Spinal cord (tissue), 10 donors: ENCODE results near the gene ZNF30. TPM values are rescaled to one million over a fixed set of nuclear protein-coding genes. Genes with fewer than 3 reads are reported as not detected.

ENCODE experiments used
- DNase-seq, 6 donors: peaks; one replicate each; pipeline versions ENCODE4 v3.0.0 to v3.0.0-alpha.2; 2013 to 2015; ENCODE audit warnings: low spot score in 6 of 6, low read depth in 4 of 6
- H3K27ac ChIP-seq: one replicate; pipeline ENCODE4 v1.5.1; 2013; ENCODE audit warnings: low read depth, low read length, control low read depth
- H3K27me3 ChIP-seq: one replicate; pipeline ENCODE4 v1.6.1; 2013; ENCODE audit warnings: low read length; ENCODE audit not compliant: control insufficient read depth, insufficient read depth
- H3K36me3 ChIP-seq: one replicate; pipeline ENCODE4 v1.6.1; 2013; ENCODE audit warnings: low read length; ENCODE audit not compliant: control insufficient read depth, insufficient read depth
- H3K4me1 ChIP-seq: one replicate; pipeline ENCODE4 v1.6.1; 2013; ENCODE audit warnings: low read length; ENCODE audit not compliant: control insufficient read depth, insufficient read depth
- H3K4me3 ChIP-seq: one replicate; pipeline ENCODE4 v1.5.1; 2013; ENCODE audit warnings: low read depth, low read length, control low read depth
- H3K9me3 ChIP-seq: one replicate; pipeline ENCODE4 v1.6.1; 2013; ENCODE audit warnings: low read length; ENCODE audit not compliant: control insufficient read depth, insufficient read depth
- WGBS: methylation state at CpG from one replicate; pipeline ENCODE4 v1.1.5; 2013; ENCODE audit warnings: missing lambda C conversion rate; ENCODE audit not compliant: insufficient coverage; 5-methylcytosine and 5-hydroxymethylcytosine counted together
- polyA plus RNA-seq, 2 donors: library from polyadenylated mRNA; unstranded; fragments of 120-200 nt; gene quantifications; one replicate each; pipeline ENCODE4 v1.2.1, GENCODE V29; 2013; ENCODE audit not compliant: insufficient read length in 2 of 2
- total RNA-seq, 2 donors: library from RNA; depleted of rRNA in 1 of 2; stranded (reverse); fragments of 120-200 nt in 1 of 2; fragments of >200 nt in 1 of 2; gene quantifications; one replicate each; pipeline versions ENCODE4 v1.2.3 to v1.2.4, GENCODE V29; 2013 to 2014
- donor health status: healthy.

ZNF30 gene
- total and polyA plus RNA-seq, 4 donors, result 7.5 to 11.7 (median 9.6) TPM

DNA sequence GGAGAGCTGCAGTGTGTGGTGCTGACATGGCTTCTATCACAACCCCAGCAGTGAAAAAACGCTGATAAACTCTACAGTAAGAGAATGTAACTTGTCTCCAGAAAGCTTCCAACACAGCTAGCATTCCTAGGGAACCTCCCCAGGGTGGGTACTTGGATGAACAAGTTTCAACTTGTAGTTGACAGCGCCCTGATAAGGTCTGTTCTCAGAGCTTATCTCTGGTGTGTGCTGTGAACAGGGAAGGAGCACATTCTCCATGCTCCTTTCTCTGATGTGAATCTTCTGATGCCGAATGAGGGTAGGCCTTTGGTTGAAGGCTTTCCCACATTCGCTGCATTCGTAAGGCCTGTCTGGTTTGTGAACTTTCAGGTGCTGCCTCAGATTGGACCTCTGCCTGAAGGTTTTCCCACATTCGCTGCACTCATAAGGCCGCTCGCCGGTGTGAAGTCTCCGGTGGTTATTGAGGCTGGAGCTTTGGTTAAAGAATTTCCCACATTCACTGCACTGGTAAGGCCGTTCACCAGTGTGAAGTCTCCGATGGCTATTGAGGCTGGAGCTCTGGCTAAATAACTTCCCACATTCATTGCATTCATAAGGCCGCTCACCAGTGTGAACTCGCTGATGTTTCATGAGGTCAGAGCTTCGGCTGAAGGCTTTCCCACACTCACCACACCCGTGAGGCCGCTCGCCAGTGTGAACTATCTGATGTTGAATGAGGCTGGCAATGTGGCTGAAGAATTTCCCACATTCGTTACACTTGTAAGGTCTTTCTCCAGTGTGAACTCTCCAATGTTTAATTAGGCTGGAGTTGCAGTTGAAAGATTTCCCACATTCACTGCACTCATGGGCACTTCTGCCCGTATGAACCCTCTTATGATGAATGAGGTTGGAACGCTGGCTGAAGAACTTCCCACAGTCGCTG is 31.4 kb downstream of the ZNF30 start:
- no peaks in the 10 kb centered on the region for H3K27me3 ChIP-seq
- DNase-seq, result no peak
- peaks cover 17% of the 10 kb centered on the region for H3K4me1 ChIP-seq
- H3K4me3 ChIP-seq, result no peak overlapping the region
- H3K9me3 ChIP-seq, result peaks cover 28% of the 10 kb centered on the region
- peaks cover 52% of the 10 kb centered on the region for H3K36me3 ChIP-seq
- H3K27ac ChIP-seq, result no peak overlapping the region
- WGBS, result 100% methylated on average over 10 of the region's 22 CpGs

DNA sequence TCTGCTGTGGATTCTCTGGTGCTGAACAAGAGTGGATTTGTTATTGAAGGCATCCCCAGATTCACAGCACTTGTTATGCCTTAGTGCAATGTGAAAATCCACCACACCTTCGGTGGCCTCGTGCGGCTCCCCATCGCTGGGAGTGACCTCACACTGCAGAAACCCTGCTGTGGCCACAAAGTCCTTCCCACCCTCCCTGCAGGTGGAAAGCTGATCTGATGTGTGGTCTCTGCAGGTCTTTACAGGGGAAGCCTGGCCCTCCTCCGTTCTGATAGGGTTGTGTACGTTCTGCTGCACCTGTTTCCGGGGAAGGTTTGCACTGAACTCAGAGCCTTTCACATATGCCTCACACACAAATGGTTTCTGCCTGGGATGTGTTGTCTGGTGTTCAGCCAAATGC is 32.3 kb downstream of the ZNF30 start:
- Histone ChIP-seq H3K27me3 (no peaks in the 10 kb centered on the region), H3K4me3 (no peak overlapping the region), H3K9me3 (peaks cover 22% of the 10 kb centered on the region), H3K36me3 (peaks cover 52% of the 10 kb centered on the region), H3K27ac (no peak overlapping the region), H3K4me1 (peaks cover 24% of the 10 kb centered on the region)
- WGBS, result 100% methylated on average over 4 of the region's 7 CpGs
- no peak for DNase-seq

DNA sequence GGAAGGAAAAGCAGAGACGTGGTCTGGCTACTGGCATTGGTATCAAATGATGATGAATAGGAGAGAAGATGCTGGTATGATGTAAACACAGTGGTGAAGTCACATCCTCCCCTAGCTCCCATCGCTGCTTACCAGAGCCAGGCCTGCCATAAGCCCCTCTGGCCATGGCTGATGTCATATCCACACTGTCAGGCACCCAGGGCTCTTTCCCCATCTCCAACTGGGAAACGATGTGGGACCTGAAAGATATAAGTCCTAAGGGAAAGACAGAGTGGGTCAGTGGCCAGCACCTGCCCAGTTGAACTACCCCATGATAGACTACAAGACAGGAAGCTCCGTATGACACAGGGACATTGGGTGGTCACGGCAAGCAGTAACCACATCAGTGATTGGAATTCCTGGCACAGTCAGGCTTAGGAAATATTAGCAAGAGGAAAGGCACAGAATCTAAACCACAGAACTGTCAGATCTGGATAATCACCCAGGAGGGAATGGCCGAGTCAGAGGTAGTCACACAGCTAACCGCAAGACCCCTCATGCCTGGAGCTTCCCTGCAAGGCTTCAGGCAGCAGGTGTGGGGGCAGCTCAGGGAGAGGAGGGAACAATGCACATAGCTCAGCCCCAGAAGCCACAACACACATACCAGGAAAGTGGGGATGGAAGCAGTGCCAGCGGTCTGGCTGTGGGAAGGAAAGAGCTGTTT is 33.6 kb downstream of the ZNF30 start:
- DNase-seq, result no peak
- H3K4me3 ChIP-seq, result no peak overlapping the region
- H3K4me1 ChIP-seq, result peaks cover 29% of the 10 kb centered on the region
- no peaks in the 10 kb centered on the region for H3K27me3 ChIP-seq
- peaks cover 52% of the 10 kb centered on the region for H3K36me3 ChIP-seq
- H3K9me3 ChIP-seq, result peaks cover 22% of the 10 kb centered on the region
- WGBS, result 100% methylated on average over 5 of the region's 8 CpGs
- H3K27ac ChIP-seq, result no peak overlapping the region

DNA sequence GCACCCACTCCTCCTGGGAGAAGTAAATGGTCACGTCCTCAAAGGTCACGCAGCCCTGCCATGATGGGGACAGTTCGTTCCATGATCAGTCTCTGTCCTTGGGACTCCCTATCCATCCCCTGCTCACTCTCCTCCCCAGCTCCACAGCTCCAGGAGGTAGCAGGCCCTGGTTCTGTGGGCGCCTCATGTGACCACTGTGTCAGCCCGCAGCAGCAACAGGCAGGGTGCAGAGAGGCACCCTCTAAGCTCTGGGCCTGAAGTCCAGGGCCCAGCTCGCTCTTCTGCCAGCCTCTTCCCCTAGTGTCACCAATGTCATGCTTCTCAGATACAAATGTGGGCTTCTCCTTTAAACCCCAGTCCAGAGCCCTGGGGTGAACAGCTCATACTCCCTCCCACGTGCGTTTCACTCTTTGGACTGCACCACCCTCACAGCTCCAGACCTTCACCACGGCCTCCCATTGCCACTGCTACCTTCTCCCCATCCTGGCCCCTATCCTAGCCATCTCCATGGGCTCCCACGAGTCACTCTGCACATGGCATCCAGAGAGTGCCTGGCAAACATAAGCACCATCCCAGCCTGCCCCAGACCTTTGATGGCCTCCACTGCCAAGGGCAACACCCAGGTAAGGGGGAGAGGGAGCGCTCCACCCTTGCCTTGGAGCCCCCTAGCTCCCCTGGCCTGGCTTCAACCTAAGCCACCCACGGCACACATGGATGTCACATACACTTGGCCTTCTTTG is 34.4 kb downstream of the ZNF30 start:
- Histone ChIP-seq H3K9me3 (peaks cover 22% of the 10 kb centered on the region), H3K4me3 (no peak overlapping the region), H3K36me3 (peaks cover 52% of the 10 kb centered on the region), H3K27ac (no peak overlapping the region), H3K27me3 (no peaks in the 10 kb centered on the region), H3K4me1 (peaks cover 29% of the 10 kb centered on the region)
- DNase-seq, result no peak
- WGBS, result 96% methylated on average over 9 of the region's 12 CpGs

DNA sequence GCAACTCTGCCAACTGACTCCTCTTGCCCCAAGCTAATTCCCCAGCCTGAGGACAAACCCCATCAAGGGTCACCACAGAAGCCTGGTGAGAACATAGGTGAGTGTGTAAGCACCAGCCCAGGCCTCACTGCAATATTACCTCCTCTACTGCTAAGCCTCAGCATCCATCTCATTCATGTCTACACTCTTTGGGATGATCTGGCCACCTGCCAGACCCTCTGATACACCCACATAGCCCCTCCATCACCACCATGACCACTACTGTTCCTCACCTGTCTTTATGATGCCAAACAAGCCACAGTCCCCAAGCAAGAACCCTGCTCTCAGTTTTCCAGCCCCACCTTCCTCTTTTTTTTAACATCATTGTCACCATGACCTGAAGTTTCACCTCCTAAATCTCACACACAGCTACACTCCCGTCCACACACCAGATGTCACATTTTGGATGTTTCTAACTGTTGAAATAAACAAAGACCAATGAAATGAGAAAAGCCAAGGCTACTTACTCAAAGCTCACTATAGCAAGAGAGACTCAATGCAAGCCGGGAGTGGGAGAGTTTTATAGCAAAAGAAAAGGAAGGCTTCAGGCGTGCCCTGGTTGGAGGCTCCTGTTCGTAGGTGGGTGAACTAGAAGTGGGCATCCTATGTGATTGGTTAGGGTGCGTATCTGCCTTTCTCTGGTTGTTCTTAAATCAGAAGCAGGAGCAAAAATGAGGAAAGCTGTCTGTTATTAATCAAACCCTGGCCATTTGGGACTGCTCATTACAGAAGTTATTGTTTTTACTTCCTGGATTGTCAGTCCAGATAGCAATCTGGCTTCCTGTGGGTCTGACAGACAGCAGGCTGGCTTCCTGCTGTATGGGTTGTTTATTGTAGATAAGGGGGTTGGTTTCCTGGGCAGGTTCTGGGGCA is 35.3 kb downstream of the ZNF30 start:
- WGBS, result 81% methylated on average over 4 of the region's 5 CpGs
- H3K27ac ChIP-seq, result no peak overlapping the region
- peaks cover 29% of the 10 kb centered on the region for H3K4me1 ChIP-seq
- peaks cover 46% of the 10 kb centered on the region for H3K36me3 ChIP-seq
- H3K4me3 ChIP-seq, result no peak overlapping the region
- DNase-seq, result no peak
- H3K27me3 ChIP-seq, result no peaks in the 10 kb centered on the region
- peaks cover 22% of the 10 kb centered on the region for H3K9me3 ChIP-seq

DNA sequence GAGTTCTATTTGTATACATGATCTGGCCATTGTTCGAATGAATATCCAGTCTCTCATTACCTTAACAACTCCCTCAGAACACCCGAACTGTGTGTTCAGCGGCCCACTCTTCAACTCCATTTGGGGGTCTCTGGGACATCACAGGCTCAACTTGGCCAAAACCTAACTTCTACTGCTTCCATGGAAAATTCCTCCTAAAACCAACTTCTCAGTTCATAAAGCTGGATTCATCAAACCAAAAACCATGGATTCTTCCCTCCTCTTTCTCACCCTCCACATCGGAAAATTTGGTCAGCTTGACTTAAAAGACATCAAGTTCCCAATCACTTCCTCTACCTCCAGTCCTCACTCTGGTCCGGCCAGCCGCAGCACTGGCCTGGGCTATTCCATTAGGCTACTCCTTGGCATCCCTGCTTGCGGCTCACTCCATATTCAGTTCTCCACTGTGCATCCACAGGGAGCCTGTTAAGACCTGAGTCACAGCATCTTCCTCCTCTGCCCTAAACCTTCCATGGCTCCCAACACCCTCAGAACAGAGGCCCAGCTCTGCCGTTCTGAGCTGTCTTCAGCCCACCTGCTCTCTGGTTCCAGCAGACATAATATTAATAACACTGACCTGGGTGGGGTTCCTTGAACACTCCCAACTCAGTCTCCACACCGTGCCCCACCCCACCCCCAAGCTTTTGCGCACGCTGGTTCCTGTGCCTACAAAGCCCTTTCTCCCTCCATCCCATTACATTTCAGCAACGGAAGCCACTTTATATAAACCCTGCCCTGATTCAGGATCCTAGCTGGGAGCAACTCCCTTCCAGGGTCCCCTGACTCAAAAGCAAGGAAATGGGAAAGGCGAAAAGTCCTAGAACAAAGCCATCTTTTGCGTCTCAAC is 36.2 kb downstream of the ZNF30 start:
- Histone ChIP-seq H3K9me3 (peaks cover 15% of the 10 kb centered on the region), H3K27me3 (no peaks in the 10 kb centered on the region), H3K27ac (peak overlapping the region; percentile 15), H3K36me3 (peaks cover 37% of the 10 kb centered on the region), H3K4me1 (peaks cover 29% of the 10 kb centered on the region), H3K4me3 (peak overlapping the region; percentile 68)
- 43% methylated on average over 14 of the region's 14 CpGs for WGBS
- DNase-seq, result peak in 2 of 6 donors; percentile 42 to 47

DNA sequence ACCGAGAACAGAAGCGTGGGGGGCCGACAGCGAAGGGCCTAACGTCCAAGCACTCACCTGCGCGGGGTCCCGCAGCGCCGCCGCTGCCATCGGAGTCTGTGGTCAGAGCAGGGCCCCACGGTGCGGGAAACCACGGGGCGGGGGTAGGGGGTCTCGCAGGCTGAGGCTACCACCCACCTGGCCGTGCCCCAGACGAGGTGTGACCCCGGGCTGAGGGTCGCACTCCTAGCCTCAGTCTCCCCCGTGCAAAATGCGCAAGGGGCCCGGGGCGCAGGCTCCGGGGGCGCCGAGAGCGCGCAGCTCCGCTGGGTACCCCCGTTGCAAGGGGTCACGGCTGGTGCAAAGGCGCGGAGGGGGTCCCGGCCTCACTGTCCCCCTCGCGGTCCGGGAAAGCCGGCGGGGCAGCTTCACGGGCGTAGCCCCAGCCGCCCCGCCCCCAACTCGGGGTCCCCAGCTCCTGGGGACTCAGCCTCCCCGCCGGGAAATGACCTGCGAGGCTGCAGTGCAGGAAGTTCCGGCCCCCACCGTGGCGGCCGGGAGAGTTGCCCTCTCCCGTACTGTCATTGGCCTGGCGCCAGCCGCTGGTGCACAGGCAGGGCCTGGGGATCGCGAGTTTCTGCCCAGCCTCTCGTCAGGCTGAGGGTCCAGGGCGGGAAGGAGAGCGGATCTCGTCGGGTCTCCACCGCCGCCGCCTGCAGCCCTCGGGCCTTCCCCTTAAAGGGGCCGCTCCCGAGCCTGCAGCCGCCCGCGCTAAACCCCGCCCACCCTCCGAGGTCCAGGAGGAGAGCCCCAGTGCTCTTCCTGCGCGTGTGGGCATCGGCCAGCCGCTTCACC is 37.1 kb downstream of the ZNF30 start, which contains the start of gene ZNF792:
TSS of gene ZNF792 (minus strand) at position 657 of the 834 bp plus-strand sequence. CDS start at position 90, 567 bp downstream.
- Histone ChIP-seq H3K4me3 (peak within 1 kb of the TSS; percentile 68), H3K36me3 (peaks cover 28% of the 10 kb centered on the region), H3K27me3 (no peaks in the 10 kb centered on the region), H3K9me3 (peaks cover 7% of the 10 kb centered on the region), H3K27ac (peak within 1 kb of the TSS; percentile 25), H3K4me1 (peaks cover 29% of the 10 kb centered on the region)
- under 1% methylated on average over 74 of the region's 78 CpGs for WGBS
- DNase-seq, result peak in 5 of 6 donors; percentile 35 to 87 (median 48)
